Trophoblast cell (in vitro differentiated cells and primary cell): ENCODE data around the gene SLC30A10.

Experiments
- DNase-seq, 2 donors: peaks; one replicate each; pipeline ENCODE4 v3.0.0-alpha.2; 2016
- H2AFZ ChIP-seq: 2 replicates; pipeline ENCODE4 v1.6.1; 2013; ENCODE audit warnings: low read length, moderate library complexity, mild to moderate bottlenecking; ENCODE audit not compliant: insufficient read depth, poor library complexity
- H2AK5ac ChIP-seq: 2 replicates; pipeline ENCODE4 v1.6.1; 2013; ENCODE audit warnings: mild to moderate bottlenecking, low read length
- H2BK120ac ChIP-seq: 2 replicates; pipeline ENCODE4 v1.6.1; 2013; ENCODE audit warnings: low read length, mild to moderate bottlenecking, moderate library complexity; ENCODE audit not compliant: insufficient read depth, poor library complexity
- H2BK12ac ChIP-seq: 2 replicates; pipeline ENCODE4 v1.6.1; 2013; ENCODE audit warnings: mild to moderate bottlenecking, low read length, moderate library complexity
- H2BK5ac ChIP-seq: 2 replicates; pipeline ENCODE4 v1.6.1; 2013; ENCODE audit warnings: low read length, low read depth, moderate library complexity, mild to moderate bottlenecking; ENCODE audit not compliant: poor library complexity
- H3K14ac ChIP-seq: 2 replicates; pipeline ENCODE4 v1.6.1; 2013; ENCODE audit warnings: mild to moderate bottlenecking, low read length
- H3K18ac ChIP-seq: 2 replicates; pipeline ENCODE4 v1.6.1; 2013; ENCODE audit warnings: mild to moderate bottlenecking, low read length
- H3K23ac ChIP-seq: 2 replicates; pipeline ENCODE4 v1.6.1; 2013; ENCODE audit warnings: low read length
- H3K27ac ChIP-seq: 2 replicates; pipeline ENCODE4 v1.5.1; 2013; ENCODE audit warnings: low read depth, mild to moderate bottlenecking, inconsistent platforms, low read length, moderate library complexity
- H3K27me3 ChIP-seq: 2 replicates; pipeline ENCODE4 v1.6.1; 2013; ENCODE audit warnings: inconsistent platforms, mild to moderate bottlenecking, low read length, moderate library complexity; ENCODE audit not compliant: insufficient read depth
- H3K36me3 ChIP-seq, 2 experiments: 1 replicate in 1 of 2; 2 replicates in 1 of 2; pipeline ENCODE4 v1.6.1; 2013; ENCODE audit warnings: low read length in 2 of 2, mild to moderate bottlenecking in 2 of 2, moderate library complexity in 1 of 2; ENCODE audit not compliant: insufficient read depth in 2 of 2, control insufficient read depth in 1 of 2
- H3K4ac ChIP-seq: 2 replicates; pipeline ENCODE4 v1.6.1; 2013; ENCODE audit warnings: low read depth, mild to moderate bottlenecking, low read length, moderate library complexity
- H3K4me1 ChIP-seq, 2 experiments: 1 replicate in 1 of 2; 2 replicates in 1 of 2; pipeline ENCODE4 v1.6.1; 2013; ENCODE audit warnings: low read length in 2 of 2, mild to moderate bottlenecking in 2 of 2, moderate library complexity in 1 of 2; ENCODE audit not compliant: insufficient read depth in 2 of 2, control insufficient read depth in 1 of 2
- H3K4me2 ChIP-seq: 2 replicates; pipeline ENCODE4 v1.6.1; 2013; ENCODE audit warnings: inconsistent platforms, mild to moderate bottlenecking, low read length, moderate library complexity
- H3K4me3 ChIP-seq: 2 replicates; pipeline ENCODE4 v1.5.1; 2013; ENCODE audit warnings: mild to moderate bottlenecking, low read depth, low read length, inconsistent platforms
- H3K79me1 ChIP-seq: one replicate; pipeline ENCODE4 v1.6.1; 2013; ENCODE audit warnings: low read length
- H3K79me2 ChIP-seq: 2 replicates; pipeline ENCODE4 v1.6.1; 2013; ENCODE audit warnings: low read length, mild to moderate bottlenecking; ENCODE audit not compliant: control insufficient read depth, insufficient read depth, poor library complexity
- H3K9ac ChIP-seq: 2 replicates; pipeline ENCODE4 v1.6.1; 2013; ENCODE audit warnings: mild to moderate bottlenecking, low read length
- H3K9me3 ChIP-seq: 2 replicates; pipeline ENCODE4 v1.6.1; 2013; ENCODE audit warnings: low read depth, mild to moderate bottlenecking, control low read depth, inconsistent platforms, low read length; ENCODE audit not compliant: insufficient read depth
- H4K12ac ChIP-seq: 2 replicates; pipeline ENCODE4 v1.6.1; 2013; ENCODE audit warnings: low read depth, mild to moderate bottlenecking, low read length, moderate library complexity
- H4K8ac ChIP-seq: 2 replicates; pipeline ENCODE4 v1.6.1; 2013; ENCODE audit warnings: low read depth, mild to moderate bottlenecking, low read length, moderate library complexity
- H4K91ac ChIP-seq: one replicate; pipeline ENCODE4 v1.6.1; 2013; ENCODE audit warnings: low read depth, mild to moderate bottlenecking, low read length, moderate library complexity
- WGBS: extraction: QIAGEN DNeasy Blood & Tissue Kit; methylation state at CpG from one replicate; pipeline ENCODE4 v1.1.7; 2013; ENCODE audit warnings: missing lambda C conversion rate; ENCODE audit not compliant: insufficient read length, insufficient coverage; ENCODE audit errors: extremely low coverage; 5-methylcytosine and 5-hydroxymethylcytosine counted together

The SLC30A10 gene

DNA sequence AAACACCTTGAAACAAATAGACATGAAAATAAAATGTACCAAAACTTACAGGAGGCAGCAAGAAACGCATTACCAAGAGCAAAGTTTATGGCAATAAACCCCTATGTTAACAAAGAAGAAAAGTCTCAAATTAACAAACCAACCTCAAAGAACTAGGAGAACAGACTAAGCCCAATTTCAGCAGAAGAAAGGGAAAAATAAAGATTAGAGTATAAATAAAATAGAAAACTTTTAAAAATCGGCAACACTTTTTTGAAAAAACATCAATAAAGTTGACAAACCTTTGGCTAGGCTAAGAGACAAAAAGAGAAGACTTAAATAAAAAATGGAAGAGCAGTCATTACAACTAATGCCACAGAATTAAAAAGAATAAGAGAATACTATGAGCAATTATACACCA is 42.7 kb downstream of the SLC30A10 start:
- Histone ChIP-seq H3K18ac (no peak overlapping the region), H3K4me2 (no peak overlapping the region), H2BK120ac (no peak overlapping the region), H3K36me3 (no peaks in the 10 kb centered on the region), H3K14ac (no peak overlapping the region), H3K4me3 (no peak overlapping the region), H3K9me3 (no peaks in the 10 kb centered on the region), H3K4me1 (peaks cover 0 to 3% of the 10 kb centered on the region in 2 experiments), H3K27me3 (no peaks in the 10 kb centered on the region), H2BK5ac (no peak overlapping the region), H3K27ac (no peak overlapping the region), H3K4ac (no peak overlapping the region), H3K79me2 (no peaks in the 10 kb centered on the region), H2AFZ (no peak overlapping the region), H4K91ac (no peak overlapping the region), H4K8ac (no peak overlapping the region), H2AK5ac (no peak overlapping the region), H3K23ac (no peak overlapping the region), H4K12ac (no peak overlapping the region), H3K9ac (no peak overlapping the region), H3K79me1 (no peaks in the 10 kb centered on the region), H2BK12ac (no peak overlapping the region)
- WGBS: no CpG with 5 or more reads among the region's 2 CpGs
- DNase-seq: no peak

DNA sequence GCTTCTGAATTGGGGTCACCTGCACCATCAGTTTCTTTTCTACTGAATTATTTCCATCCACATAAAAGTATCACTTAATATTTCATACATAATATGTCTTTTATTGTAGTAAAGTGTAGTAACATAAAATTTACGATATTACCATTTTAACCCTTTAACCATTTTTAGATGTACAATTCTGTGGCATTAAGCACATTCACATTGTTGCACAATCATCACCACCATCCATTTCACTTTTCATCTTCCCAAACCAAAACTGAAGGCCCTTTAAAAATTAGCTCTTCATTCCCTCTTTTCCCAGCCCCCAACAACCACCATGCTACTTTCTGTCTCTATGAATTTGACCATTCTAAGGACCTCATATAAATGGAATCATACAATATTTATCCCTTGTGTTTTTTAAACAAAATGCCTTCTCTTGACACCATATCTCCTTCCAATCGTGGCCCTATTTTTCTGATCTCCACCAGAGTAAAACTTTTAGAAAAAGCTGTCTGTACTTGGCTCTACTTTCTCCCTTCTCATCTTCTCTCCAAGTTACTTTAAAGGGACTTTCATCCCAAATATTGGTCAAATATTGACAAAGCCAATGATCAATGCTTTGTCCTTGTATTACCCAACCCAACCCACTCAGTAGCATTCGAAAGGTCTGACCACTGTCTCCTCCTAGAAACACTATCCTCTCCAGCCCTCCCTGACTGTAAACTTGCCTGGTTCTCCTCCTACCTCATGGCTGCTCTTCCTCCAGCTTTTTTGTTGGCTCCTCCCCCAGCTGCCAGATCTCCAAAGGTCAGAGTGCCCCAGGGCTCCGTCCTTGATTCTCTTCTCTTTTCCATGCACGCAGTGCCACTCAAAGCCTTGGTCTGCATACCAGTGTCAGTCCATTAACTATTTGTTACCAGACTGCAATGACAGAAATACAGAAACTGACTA is 44.7 kb downstream of the SLC30A10 start:
- no CpG with 5 or more reads among the region's 5 CpGs for WGBS
- no peak overlapping the region for H3K18ac ChIP-seq

GRCh38 chr1:219882755-219883154 is 45.6 kb downstream of the SLC30A10 start:
- Histone ChIP-seq H3K9ac (no peak overlapping the region), H2BK12ac (no peak overlapping the region), H3K79me1 (no peaks in the 10 kb centered on the region), H2BK5ac (no peak overlapping the region), H2AFZ (no peak overlapping the region), H4K91ac (no peak overlapping the region), H3K18ac (no peak overlapping the region), H3K4me3 (no peak overlapping the region), H3K4ac (no peak overlapping the region), H3K23ac (no peak overlapping the region), H3K79me2 (no peaks in the 10 kb centered on the region), H3K27ac (peak overlapping the region; percentile 41), H4K8ac (no peak overlapping the region), H3K14ac (no peak overlapping the region), H3K36me3 (no peaks in the 10 kb centered on the region), H2AK5ac (no peak overlapping the region), H3K27me3 (no peaks in the 10 kb centered on the region), H3K9me3 (no peaks in the 10 kb centered on the region), H4K12ac (no peak overlapping the region), H3K4me1 (peaks cover 0 to 3% of the 10 kb centered on the region in 2 experiments), H2BK120ac (no peak overlapping the region), H3K4me2 (no peak overlapping the region)
- WGBS: no CpG with 5 or more reads among the region's 3 CpGs
- DNase-seq: no peak

More for the DNA sequence above, 44.7 kb downstream of the SLC30A10 start:
- no peaks in the 10 kb centered on the region for H3K36me3 ChIP-seq
- no peak overlapping the region for H2BK12ac ChIP-seq
- no peak overlapping the region for H3K4me2 ChIP-seq
- H3K4ac ChIP-seq: no peak overlapping the region
- H3K4me1 ChIP-seq: peaks cover 0 to 3% of the 10 kb centered on the region in 2 experiments
- no peak overlapping the region for H3K23ac ChIP-seq
- no peak overlapping the region for H3K14ac ChIP-seq
- H3K27me3 ChIP-seq: no peaks in the 10 kb centered on the region
- H2BK120ac ChIP-seq: no peak overlapping the region
- H3K79me2 ChIP-seq: no peaks in the 10 kb centered on the region
- no peak for DNase-seq
- H3K9ac ChIP-seq: no peak overlapping the region
- no peak overlapping the region for H2AK5ac ChIP-seq
- H3K27ac ChIP-seq: peak overlapping the region; percentile 63
- H3K79me1 ChIP-seq: no peaks in the 10 kb centered on the region
- H4K12ac ChIP-seq: no peak overlapping the region
- peak overlapping the region; percentile 77 for H2BK5ac ChIP-seq
- no peak overlapping the region for H3K4me3 ChIP-seq
- H2AFZ ChIP-seq: no peak overlapping the region
- no peaks in the 10 kb centered on the region for H3K9me3 ChIP-seq
- no peak overlapping the region for H4K91ac ChIP-seq
- H4K8ac ChIP-seq: no peak overlapping the region

GRCh38 chr1:219882096-219882495 is 46.3 kb downstream of the SLC30A10 start:
- H3K9ac ChIP-seq: no peak overlapping the region
- no peak overlapping the region for H4K8ac ChIP-seq
- no peak overlapping the region for H4K12ac ChIP-seq
- no peak overlapping the region for H3K14ac ChIP-seq
- no CpG with 5 or more reads among the region's 3 CpGs for WGBS
- peak overlapping the region; percentile 2 for H3K4me2 ChIP-seq
- H3K27ac ChIP-seq: no peak overlapping the region
- no peaks in the 10 kb centered on the region for H3K9me3 ChIP-seq
- peaks cover 0 to 3% of the 10 kb centered on the region in 2 experiments for H3K4me1 ChIP-seq
- H3K27me3 ChIP-seq: no peaks in the 10 kb centered on the region
- H3K18ac ChIP-seq: no peak overlapping the region
- no peak overlapping the region for H2AK5ac ChIP-seq
- no peak overlapping the region for H3K4ac ChIP-seq
- no peak overlapping the region for H2BK12ac ChIP-seq
- no peaks in the 10 kb centered on the region for H3K36me3 ChIP-seq
- no peak for DNase-seq
- H3K79me2 ChIP-seq: no peaks in the 10 kb centered on the region
- H3K79me1 ChIP-seq: no peaks in the 10 kb centered on the region
- H2AFZ ChIP-seq: no peak overlapping the region
- no peak overlapping the region for H4K91ac ChIP-seq
- no peak overlapping the region for H2BK5ac ChIP-seq
- no peak overlapping the region for H3K23ac ChIP-seq
- H2BK120ac ChIP-seq: no peak overlapping the region
- H3K4me3 ChIP-seq: no peak overlapping the region
